ENCODE measurements around the gene CDADC1.

DNA sequence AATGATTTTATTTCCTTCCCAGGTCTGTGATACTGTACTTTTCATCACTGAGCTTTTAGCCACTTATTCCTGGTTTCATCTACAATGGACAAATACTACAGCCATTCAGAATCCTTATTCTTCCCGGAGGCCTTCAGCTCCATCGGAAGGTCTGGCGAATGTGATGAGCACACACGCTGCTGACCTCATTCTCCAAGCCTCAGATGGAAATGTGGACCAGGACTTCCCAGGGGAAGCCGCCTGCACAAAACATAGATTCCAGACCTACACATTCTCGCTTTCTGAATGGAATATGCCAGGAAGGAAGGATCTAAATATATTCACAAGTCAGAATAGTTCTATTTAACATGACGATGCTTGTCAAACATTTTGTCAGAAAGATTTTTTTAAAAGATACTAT is 75.6 kb downstream of the CDADC1 start:
- TF ChIP-seq POLR2AphosphoS5 (IDR thresholded peaks at IDR 0.05; ENCODE audit: low read depth) (no peak), SPI1 (IDR thresholded peaks at IDR 0.05; ENCODE audit: borderline replicate concordance, low read depth) (no peak), GABPA (IDR thresholded peaks at IDR 0.05; ENCODE audit: low read depth) (no peak)
- TF ChIP-seq, protein P1, sequence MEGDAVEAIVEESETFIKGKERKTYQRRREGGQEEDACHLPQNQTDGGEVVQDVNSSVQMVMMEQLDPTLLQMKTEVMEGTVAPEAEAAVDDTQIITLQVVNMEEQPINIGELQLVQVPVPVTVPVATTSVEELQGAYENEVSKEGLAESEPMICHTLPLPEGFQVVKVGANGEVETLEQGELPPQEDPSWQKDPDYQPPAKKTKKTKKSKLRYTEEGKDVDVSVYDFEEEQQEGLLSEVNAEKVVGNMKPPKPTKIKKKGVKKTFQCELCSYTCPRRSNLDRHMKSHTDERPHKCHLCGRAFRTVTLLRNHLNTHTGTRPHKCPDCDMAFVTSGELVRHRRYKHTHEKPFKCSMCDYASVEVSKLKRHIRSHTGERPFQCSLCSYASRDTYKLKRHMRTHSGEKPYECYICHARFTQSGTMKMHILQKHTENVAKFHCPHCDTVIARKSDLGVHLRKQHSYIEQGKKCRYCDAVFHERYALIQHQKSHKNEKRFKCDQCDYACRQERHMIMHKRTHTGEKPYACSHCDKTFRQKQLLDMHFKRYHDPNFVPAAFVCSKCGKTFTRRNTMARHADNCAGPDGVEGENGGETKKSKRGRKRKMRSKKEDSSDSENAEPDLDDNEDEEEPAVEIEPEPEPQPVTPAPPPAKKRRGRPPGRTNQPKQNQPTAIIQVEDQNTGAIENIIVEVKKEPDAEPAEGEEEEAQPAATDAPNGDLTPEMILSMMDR (IDR thresholded peaks at IDR 0.05; ENCODE audit: insufficient read depth, low read length) = no peak
- TF ChIP-seq, protein P2, sequence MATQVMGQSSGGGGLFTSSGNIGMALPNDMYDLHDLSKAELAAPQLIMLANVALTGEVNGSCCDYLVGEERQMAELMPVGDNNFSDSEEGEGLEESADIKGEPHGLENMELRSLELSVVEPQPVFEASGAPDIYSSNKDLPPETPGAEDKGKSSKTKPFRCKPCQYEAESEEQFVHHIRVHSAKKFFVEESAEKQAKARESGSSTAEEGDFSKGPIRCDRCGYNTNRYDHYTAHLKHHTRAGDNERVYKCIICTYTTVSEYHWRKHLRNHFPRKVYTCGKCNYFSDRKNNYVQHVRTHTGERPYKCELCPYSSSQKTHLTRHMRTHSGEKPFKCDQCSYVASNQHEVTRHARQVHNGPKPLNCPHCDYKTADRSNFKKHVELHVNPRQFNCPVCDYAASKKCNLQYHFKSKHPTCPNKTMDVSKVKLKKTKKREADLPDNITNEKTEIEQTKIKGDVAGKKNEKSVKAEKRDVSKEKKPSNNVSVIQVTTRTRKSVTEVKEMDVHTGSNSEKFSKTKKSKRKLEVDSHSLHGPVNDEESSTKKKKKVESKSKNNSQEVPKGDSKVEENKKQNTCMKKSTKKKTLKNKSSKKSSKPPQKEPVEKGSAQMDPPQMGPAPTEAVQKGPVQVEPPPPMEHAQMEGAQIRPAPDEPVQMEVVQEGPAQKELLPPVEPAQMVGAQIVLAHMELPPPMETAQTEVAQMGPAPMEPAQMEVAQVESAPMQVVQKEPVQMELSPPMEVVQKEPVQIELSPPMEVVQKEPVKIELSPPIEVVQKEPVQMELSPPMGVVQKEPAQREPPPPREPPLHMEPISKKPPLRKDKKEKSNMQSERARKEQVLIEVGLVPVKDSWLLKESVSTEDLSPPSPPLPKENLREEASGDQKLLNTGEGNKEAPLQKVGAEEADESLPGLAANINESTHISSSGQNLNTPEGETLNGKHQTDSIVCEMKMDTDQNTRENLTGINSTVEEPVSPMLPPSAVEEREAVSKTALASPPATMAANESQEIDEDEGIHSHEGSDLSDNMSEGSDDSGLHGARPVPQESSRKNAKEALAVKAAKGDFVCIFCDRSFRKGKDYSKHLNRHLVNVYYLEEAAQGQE (IDR thresholded peaks at IDR 0.05; ENCODE audit: insufficient replicate concordance, low read depth) = no peak
